Progenitor cell of endocrine pancreas (in vitro differentiated cells): ENCODE results near the gene ADGRD2. TPM values are rescaled to one million over a fixed set of nuclear protein-coding genes. Genes with fewer than 3 reads are reported as not detected.

Experiments used
- DNase-seq: peaks from one replicate; pipeline ENCODE4 v3.0.0; 2021; ENCODE audit warnings: low spot score; ENCODE audit not compliant: unreplicated experiment
- H3K27ac Mint-ChIP-seq: 2 replicates; pipeline ENCODE4 v1.8.0; 2021; ENCODE audit warnings: mild to moderate bottlenecking, moderate library complexity, mixed read lengths
- H3K27me3 Mint-ChIP-seq: 2 replicates; pipeline ENCODE4 v1.8.0; 2021; ENCODE audit warnings: mixed read lengths
- H3K36me3 Mint-ChIP-seq: 2 replicates; pipeline ENCODE4 v1.8.0; 2022; ENCODE audit warnings: mixed read lengths; ENCODE audit not compliant: insufficient read depth
- H3K4me1 Mint-ChIP-seq: 2 replicates; pipeline ENCODE4 v1.8.0; 2021; ENCODE audit warnings: low read depth, mixed read lengths
- H3K4me3 Mint-ChIP-seq: 2 replicates; pipeline ENCODE4 v1.8.0; 2021; ENCODE audit warnings: low read depth, mild to moderate bottlenecking, moderate library complexity, mixed read lengths
- H3K9me3 Mint-ChIP-seq: 2 replicates; pipeline ENCODE4 v1.8.0; 2021; ENCODE audit warnings: low read depth, mixed read lengths
- total RNA-seq: library from RNA; stranded (reverse); gene quantifications from 2 replicates; pipeline ENCODE4 v1.2.1, GENCODE V29; 2021
- TF ChIP-seq, protein P1 (sequence below): fragments of 200-600 bp; sonication (generic); IDR thresholded peaks from one replicate; pipeline ENCODE4 v1.5.0; 2021; ENCODE audit warnings: antibody characterized with exemption, mild to moderate bottlenecking; ENCODE audit not compliant: unreplicated experiment

The ADGRD2 gene
- total RNA-seq, 1 donor from 2014 or later = not detected

DNA sequence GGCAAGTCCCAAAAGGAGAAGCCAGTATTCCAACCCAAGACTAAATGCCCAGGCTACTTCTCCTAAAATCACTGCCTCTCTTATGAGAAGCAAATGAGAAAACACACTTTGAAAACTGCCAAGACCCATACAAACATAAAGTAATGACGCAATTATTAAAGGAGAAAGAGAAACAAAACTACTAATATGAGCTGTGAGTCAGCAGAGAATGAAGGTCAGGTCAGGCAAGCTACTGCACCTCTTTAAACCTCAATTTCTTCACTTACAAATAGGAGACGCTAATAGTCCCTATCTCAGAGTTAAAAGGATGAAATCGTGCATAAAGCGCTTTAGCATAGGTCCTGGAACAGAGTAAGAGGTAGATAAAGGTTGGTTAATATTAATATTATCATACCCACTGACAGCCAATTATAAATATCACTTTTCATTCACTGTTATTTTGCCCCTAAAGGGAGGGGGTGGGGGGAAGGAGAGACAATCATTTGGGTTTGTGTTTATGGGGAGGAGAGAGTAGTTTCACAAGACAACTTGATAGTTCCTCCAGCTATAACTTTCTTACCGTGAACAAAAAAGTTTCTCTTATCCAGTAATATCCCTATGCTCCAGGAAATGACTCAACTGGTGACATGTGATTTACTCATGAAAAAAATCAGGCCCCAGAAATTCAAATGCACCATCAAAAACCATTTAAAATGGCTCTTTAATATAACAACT is 38.6 kb upstream of the ADGRD2 start:
- H3K36me3 Mint-ChIP-seq = peaks cover 21% of the 10 kb centered on the region
- peaks cover 9% of the 10 kb centered on the region for H3K4me1 Mint-ChIP-seq
- H3K27me3 Mint-ChIP-seq = no peaks in the 10 kb centered on the region
- no peak overlapping the region for H3K4me3 Mint-ChIP-seq
- no peak overlapping the region for H3K27ac Mint-ChIP-seq
- peaks cover 4% of the 10 kb centered on the region for H3K9me3 Mint-ChIP-seq
- DNase-seq = no peak
- TF ChIP-seq, protein P1, sequence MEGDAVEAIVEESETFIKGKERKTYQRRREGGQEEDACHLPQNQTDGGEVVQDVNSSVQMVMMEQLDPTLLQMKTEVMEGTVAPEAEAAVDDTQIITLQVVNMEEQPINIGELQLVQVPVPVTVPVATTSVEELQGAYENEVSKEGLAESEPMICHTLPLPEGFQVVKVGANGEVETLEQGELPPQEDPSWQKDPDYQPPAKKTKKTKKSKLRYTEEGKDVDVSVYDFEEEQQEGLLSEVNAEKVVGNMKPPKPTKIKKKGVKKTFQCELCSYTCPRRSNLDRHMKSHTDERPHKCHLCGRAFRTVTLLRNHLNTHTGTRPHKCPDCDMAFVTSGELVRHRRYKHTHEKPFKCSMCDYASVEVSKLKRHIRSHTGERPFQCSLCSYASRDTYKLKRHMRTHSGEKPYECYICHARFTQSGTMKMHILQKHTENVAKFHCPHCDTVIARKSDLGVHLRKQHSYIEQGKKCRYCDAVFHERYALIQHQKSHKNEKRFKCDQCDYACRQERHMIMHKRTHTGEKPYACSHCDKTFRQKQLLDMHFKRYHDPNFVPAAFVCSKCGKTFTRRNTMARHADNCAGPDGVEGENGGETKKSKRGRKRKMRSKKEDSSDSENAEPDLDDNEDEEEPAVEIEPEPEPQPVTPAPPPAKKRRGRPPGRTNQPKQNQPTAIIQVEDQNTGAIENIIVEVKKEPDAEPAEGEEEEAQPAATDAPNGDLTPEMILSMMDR = no peak

DNA sequence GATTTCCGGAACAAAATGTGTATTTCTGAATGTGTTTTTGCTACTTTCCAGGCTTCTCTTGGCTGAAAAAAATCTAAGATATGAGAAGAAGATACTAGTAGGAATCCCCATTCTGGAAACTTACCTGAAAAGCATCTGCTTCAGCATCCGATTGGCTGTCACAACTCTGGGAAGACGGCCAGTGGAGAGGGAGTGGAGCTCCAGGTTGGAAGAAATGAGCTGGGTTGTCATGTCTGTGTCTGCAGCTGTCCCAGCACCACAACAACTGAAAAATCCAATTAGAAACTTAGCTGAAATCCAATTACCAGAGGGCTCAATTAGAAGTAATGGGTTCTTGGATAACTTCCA is 38.0 kb upstream of the ADGRD2 start:
- Mint-ChIP-seq H3K9me3 (peaks cover 4% of the 10 kb centered on the region), H3K4me3 (no peak overlapping the region), H3K36me3 (peaks cover 20% of the 10 kb centered on the region), H3K4me1 (peaks cover 9% of the 10 kb centered on the region), H3K27ac (no peak overlapping the region), H3K27me3 (no peaks in the 10 kb centered on the region)
- TF ChIP-seq, protein P1 = no peak
- no peak for DNase-seq

DNA sequence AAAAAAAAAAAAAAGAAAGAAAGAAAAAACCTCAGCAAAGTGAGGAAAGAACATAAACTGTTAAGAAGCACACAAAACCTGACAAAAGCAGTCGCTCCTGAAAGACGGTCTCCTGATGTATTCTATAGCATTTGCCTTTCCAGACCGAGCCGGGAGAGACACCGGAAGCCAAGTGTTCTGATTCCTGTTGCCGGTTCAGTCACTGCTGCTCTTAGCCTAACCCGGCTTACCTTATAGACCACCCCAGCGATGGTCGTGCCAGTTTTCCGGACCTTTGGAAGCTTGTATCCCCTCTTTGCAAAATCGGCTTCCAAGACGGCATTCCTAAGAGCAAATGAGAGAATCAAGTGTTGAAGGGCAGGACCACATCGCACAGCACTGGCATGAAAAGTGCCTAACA is 35.6 kb upstream of the ADGRD2 start:
- peak overlapping the region; percentile 99 for H3K4me3 Mint-ChIP-seq

DNA sequence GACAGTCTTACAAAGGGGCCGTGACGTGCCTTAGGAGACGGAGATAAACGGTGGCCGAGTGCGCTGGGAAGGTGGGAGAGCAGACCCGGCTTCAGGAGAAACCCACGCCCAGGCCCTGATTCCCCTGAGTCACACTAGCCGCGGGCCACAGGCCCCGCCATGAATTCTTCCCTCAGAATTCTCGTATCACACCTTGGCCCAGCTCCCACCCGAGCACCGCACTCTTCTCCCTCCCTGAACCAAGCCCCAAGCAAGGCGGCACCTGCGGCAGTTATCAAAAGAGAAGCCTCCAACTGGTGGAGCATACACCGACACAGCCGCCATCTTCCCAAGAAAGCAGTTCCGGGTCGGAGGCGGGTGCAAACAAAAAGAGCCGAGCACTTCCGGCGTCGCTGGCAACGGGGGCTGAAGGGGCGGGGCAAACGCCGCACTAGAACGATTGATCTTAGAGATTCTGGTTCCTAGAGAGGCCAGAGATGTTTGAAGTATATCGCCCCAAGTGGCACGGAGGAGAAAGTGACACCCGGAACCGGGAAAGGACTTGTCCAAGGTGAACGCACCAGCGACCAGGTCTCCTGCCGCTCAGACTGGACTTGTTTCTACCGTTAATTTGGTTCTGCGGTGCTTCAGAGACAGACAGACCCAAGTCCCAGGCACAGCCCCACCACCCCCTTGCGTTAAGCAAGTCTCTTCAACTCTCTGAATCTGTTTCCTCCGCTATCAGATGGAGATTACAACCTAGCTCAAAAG is 35.0 kb upstream of the ADGRD2 start, which contains the start of gene PSMB7:
Gene PSMB7, minus strand, starts transcription at position 341 of the 750 bp plus-strand sequence. Its CDS starts 17 bp downstream, at position 324.
- Mint-ChIP-seq H3K27ac (peak within 1 kb of the TSS; percentile 99), H3K4me1 (peaks cover 9% of the 10 kb centered on the region), H3K4me3 (peak within 1 kb of the TSS; percentile 99), H3K36me3 (peaks cover 17% of the 10 kb centered on the region), H3K9me3 (peaks cover 4% of the 10 kb centered on the region), H3K27me3 (no peaks in the 10 kb centered on the region)
- TF ChIP-seq, protein P1 = peak; percentile 94
- DNase-seq = peak; percentile 88

More for the DNA sequence above, 35.6 kb upstream of the ADGRD2 start:
- H3K27ac Mint-ChIP-seq = peak overlapping the region; percentile 99
- H3K4me1 Mint-ChIP-seq = peaks cover 9% of the 10 kb centered on the region
- H3K27me3 Mint-ChIP-seq = no peaks in the 10 kb centered on the region
- no peak for DNase-seq
- TF ChIP-seq, protein P1 = no peak
- peaks cover 17% of the 10 kb centered on the region for H3K36me3 Mint-ChIP-seq
- H3K9me3 Mint-ChIP-seq = peaks cover 4% of the 10 kb centered on the region

DNA sequence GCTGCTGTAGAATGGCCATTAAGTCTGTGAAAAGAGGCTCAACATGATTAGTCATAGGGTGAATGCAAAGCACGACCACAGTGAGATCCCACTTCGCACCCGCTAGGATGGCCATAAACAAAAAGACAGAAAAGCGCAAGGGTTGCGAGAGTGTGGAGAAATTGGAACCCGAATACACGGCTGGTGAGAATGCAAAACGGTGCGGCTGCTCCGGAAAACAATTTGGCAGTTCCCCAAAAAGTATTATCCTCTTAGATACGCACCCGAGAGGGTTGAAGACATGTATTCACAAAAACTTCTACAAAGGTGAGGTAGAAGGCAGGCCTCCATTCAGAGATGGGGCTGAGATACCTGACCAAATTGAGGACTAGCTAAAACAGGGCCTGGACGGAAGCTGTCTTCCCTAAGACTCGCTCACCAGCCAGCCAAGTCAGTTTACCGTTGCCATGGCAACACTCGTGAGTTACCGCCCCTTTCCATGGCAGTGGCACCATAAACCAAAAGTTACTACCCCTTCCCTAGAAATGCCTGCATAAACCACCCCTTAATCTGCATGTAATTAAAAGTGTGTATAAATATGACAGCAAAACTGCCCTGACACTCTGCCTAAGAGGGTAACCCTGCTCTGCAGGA is 34.3 kb upstream of the ADGRD2 start:
- peaks cover 4% of the 10 kb centered on the region for H3K9me3 Mint-ChIP-seq
- H3K4me3 Mint-ChIP-seq = peak overlapping the region; percentile 99
- TF ChIP-seq, protein P1 = no peak
- H3K36me3 Mint-ChIP-seq = peaks cover 15% of the 10 kb centered on the region
- H3K27me3 Mint-ChIP-seq = no peaks in the 10 kb centered on the region
- H3K27ac Mint-ChIP-seq = peak overlapping the region; percentile 99
- peaks cover 9% of the 10 kb centered on the region for H3K4me1 Mint-ChIP-seq
- no peak for DNase-seq
